Measurements from ENCODE around the gene FER. TPM values are rescaled to one million over a fixed set of nuclear protein-coding genes. Genes with fewer than 3 reads are reported as not detected.
A peak's percentile ranks its signal among the peaks of the same experiment; 100 is the strongest.

Gene FER
- total and polyA plus RNA-seq, 2 of the 13 experiments (the other 11 are each of a cell fraction or from before 2014, with no cell fraction given) = 7.9 to 29.0 TPM

- TF ChIP-seq ZNF431 (CRISPR knock-in tag; IDR thresholded peaks at IDR 0.05; ENCODE audit: borderline replicate concordance, low read depth) (no peak), SP2 (CRISPR knock-in tag; IDR thresholded peaks at IDR 0.05) (peak; percentile 66), NR3C1 (CRISPR knock-in tag; IDR thresholded peaks at IDR 0.05) (no peak), ZNF816 (CRISPR knock-in tag; IDR thresholded peaks at IDR 0.05; ENCODE audit: borderline replicate concordance) (peak; percentile 92), GPN1 (CRISPR knock-in tag; IDR thresholded peaks at IDR 0.05; ENCODE audit: borderline replicate concordance) (no peak), SRSF1 (optimal IDR thresholded peaks at IDR 0.05; ENCODE audit: low read depth, low read length) (peak; percentile 71), GMEB1 (CRISPR knock-in tag; IDR thresholded peaks at IDR 0.05; ENCODE audit: borderline replicate concordance) (peak; percentile 67; the same call in 1 of the 2 replicates), ZNF7 (CRISPR knock-in tag; IDR thresholded peaks at IDR 0.05) (no peak), FOSL2 (CRISPR knock-in tag; IDR thresholded peaks at IDR 0.05) (0 out of 2 replicates have a peak, but pooled peaks have one; percentile 16), ZNF557 (CRISPR knock-in tag; IDR thresholded peaks at IDR 0.05) (no peak; the same call in 1 of the 2 replicates), JUN (CRISPR knock-in tag; IDR thresholded peaks at IDR 0.05) (no peak), NBN (conservative IDR thresholded peaks at IDR 0.05) (no peak), MIER2 (CRISPR knock-in tag; IDR thresholded peaks at IDR 0.05) (peak; percentile 56; the same call in 1 of the 2 replicates), ZNF777 (CRISPR knock-in tag; IDR thresholded peaks at IDR 0.05) (peak; percentile 99), ZNF562 (CRISPR knock-in tag; IDR thresholded peaks at IDR 0.05; ENCODE audit: borderline replicate concordance) (no peak)
- TF ChIP-seq, protein P1, sequence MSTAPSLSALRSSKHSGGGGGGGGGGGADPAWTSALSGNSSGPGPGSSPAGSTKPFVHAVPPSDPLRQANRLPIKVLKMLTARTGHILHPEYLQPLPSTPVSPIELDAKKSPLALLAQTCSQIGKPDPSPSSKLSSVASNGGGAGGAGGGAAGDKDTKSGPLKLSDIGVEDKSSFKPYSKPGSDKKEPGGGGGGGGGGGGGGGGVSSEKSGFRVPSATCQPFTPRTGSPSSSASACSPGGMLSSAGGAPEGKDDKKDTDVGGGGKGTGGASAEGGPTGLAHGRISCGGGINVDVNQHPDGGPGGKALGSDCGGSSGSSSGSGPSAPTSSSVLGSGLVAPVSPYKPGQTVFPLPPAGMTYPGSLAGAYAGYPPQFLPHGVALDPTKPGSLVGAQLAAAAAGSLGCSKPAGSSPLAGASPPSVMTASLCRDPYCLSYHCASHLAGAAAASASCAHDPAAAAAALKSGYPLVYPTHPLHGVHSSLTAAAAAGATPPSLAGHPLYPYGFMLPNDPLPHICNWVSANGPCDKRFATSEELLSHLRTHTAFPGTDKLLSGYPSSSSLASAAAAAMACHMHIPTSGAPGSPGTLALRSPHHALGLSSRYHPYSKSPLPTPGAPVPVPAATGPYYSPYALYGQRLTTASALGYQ (CRISPR knock-in tag; IDR thresholded peaks at IDR 0.05) = no peak
- TF ChIP-seq, protein P2, sequence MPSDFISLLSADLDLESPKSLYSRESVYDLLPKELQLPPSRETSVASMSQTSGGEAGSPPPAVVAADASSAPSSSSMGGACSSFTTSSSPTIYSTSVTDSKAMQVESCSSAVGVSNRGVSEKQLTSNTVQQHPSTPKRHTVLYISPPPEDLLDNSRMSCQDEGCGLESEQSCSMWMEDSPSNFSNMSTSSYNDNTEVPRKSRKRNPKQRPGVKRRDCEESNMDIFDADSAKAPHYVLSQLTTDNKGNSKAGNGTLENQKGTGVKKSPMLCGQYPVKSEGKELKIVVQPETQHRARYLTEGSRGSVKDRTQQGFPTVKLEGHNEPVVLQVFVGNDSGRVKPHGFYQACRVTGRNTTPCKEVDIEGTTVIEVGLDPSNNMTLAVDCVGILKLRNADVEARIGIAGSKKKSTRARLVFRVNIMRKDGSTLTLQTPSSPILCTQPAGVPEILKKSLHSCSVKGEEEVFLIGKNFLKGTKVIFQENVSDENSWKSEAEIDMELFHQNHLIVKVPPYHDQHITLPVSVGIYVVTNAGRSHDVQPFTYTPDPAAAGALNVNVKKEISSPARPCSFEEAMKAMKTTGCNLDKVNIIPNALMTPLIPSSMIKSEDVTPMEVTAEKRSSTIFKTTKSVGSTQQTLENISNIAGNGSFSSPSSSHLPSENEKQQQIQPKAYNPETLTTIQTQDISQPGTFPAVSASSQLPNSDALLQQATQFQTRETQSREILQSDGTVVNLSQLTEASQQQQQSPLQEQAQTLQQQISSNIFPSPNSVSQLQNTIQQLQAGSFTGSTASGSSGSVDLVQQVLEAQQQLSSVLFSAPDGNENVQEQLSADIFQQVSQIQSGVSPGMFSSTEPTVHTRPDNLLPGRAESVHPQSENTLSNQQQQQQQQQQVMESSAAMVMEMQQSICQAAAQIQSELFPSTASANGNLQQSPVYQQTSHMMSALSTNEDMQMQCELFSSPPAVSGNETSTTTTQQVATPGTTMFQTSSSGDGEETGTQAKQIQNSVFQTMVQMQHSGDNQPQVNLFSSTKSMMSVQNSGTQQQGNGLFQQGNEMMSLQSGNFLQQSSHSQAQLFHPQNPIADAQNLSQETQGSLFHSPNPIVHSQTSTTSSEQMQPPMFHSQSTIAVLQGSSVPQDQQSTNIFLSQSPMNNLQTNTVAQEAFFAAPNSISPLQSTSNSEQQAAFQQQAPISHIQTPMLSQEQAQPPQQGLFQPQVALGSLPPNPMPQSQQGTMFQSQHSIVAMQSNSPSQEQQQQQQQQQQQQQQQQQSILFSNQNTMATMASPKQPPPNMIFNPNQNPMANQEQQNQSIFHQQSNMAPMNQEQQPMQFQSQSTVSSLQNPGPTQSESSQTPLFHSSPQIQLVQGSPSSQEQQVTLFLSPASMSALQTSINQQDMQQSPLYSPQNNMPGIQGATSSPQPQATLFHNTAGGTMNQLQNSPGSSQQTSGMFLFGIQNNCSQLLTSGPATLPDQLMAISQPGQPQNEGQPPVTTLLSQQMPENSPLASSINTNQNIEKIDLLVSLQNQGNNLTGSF (CRISPR knock-in tag; IDR thresholded peaks at IDR 0.05) = peak; percentile 74; the same call in 1 of the 2 replicates
- TF ChIP-seq, protein P3, sequence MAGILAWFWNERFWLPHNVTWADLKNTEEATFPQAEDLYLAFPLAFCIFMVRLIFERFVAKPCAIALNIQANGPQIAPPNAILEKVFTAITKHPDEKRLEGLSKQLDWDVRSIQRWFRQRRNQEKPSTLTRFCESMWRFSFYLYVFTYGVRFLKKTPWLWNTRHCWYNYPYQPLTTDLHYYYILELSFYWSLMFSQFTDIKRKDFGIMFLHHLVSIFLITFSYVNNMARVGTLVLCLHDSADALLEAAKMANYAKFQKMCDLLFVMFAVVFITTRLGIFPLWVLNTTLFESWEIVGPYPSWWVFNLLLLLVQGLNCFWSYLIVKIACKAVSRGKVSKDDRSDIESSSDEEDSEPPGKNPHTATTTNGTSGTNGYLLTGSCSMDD (CRISPR knock-in tag; IDR thresholded peaks at IDR 0.05) = no peak
These were observed 19.8 kb upstream of the FER start (continued) for GRCh38 chr5:108727651-108728565.

All from HepG2 (cell line).